GM11168 (cell line): ENCODE results near the gene TBX15.

Experiments used
- in situ Hi-C: fragments of 300-500 bp; cut with MboI; formaldehyde crosslinking; loops from one replicate; pipeline ENCODE4 v1.12.0; 2022; ENCODE audit warnings: low sequenced_read_pairs; ENCODE audit not compliant: unreplicated experiment

TBX15 gene

GRCh38 chr1:118986555-118987467, 1.3 kb downstream of the TBX15 start:
- in situ Hi-C loops = no loop called here

DNA sequence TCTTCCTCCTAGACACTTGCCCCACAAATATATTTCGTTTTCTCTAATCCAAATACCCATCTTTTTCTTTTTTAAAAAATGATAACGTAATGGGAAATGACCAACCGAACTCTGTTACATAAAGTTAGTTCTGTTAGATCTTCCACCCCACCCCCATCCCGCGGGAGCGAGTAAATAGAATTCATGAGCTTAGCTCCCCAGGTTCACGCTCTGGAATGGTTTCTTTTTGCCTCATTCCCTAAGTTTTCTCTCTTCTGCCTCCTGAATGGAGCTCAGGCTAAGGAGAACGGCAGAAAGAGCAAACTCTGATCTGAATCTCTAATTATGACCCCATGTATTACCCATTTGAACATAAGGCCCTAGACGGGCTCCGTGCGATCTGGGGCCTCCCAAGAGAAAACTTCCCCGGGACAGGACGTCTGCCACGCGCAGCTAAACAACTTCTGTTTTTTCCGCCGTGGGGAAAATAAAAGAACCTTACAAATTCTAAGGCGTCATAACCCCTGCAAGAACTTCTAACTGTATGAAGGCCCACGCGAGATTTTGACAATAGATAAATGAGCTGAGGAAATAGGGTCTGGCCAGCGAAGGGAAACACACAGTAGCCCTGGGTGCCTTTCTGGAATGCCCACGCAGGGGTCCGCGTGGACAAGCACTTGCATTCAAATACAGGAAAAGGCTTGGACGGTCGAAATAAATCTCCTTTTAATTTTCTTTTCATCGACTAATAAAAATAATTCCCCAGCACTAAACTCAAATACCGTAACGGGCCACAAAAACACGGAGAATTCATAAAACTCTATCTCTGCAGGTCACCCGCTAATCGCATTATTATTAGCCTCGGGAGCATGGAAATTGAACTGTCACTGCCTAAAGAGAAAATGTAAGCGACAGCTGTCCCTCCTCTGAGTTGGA, 2.2 kb downstream of the TBX15 start:
- in situ Hi-C loops = no loop called here

- in situ Hi-C loops = no loop called here
Observed at GRCh38 chr1:118984722-118985639, 3.2 kb downstream of the TBX15 start.

DNA sequence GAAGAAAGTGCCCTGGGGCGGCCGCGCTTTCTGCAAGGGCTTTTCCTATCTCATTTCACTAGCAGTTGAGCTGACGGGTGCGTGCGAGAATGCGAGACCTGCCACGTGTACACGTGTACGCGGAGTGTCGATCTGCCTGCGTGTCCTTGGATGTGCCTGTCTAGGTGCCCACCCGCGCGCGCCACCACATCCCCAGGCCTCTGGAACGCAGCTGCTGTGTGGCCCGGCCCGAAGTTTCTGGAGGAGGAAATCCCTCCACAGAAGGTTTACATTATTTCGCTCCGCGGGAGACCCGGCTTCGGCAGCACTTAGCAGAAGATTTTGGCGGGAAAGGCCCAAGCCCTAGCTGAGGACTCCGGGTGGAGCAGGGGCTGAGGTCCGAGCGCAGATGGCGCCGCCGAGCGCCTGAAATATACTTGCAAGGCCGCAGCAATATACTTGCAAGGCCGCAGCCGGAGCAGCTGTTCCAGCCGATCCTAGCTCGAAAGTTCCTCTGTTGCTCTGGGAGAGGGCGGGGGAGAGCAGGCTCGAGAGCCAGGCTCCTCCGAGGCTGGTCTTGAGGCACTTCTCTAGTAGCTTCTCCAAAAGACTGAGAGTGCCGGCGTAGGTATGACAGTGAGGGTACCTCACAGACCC, 3.9 kb downstream of the TBX15 start:
- in situ Hi-C loops = no loop called here

- in situ Hi-C loops = no loop called here
Observed at GRCh38 chr1:118983558-118984041, 4.5 kb downstream of the TBX15 start.

GRCh38 chr1:118982821-118983557, 5.2 kb downstream of the TBX15 start:
- in situ Hi-C loops = no loop called here

- in situ Hi-C loops = no loop called here
Observed at GRCh38 chr1:118982266-118982665, 5.9 kb downstream of the TBX15 start.

DNA sequence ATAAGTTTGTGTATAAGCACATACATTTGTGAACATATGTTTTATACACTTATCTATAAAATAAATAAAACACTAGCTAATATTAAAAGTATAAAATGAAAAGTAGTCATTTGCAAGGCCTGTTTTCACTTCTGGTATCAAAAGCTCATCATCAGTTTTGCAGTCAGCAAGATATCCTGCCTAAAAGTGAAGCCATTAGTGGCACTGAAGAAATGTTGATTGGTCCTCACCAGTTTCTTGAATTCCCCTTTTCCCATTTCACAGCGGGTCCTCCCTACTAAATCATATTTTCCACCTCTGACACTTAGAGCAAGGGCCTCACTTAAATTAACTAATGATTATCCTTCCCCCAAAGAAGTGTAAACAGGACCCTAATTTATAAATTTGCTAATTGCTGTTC, 6.7 kb downstream of the TBX15 start:
- in situ Hi-C loops = no loop called here

DNA sequence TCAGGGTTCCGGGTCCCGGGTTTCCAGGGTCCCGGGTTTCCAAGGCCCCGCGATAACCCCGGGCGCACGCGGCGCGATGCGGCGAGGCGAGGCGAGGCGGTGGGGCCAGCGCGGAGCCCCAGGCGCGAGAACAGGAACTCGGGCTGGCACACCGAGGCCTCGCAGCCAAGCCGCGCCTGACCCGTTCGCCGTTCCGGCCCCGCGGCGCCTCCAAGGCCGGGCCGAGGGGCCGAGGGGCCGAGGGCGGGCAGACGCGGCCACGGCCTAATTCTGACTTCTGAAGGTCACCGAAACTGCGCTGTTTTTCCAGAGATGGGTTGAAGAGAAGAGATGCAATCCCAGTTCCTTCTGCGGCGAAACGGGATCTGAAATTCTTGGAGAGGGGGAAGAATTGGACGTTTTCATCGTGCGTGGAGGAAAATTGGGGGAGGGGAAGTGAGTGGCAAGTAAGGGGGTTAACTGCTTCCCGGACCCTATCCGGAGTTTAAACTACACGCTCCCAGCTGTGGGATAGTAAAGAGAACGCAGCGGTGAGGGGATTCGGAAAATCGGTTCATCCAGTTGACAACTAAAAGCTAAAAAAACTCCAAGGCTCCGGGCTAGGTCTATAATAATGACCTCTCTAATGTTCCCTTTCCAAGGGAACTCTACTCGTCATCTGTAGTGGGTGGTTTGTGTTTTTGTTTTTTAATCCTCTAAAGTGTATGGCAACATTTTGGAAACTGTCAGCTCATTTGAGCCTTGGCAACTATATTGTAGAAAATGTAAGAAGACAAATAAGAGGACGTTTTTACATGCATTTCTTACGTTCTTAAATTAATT, 8.2 kb downstream of the TBX15 start:
- in situ Hi-C loops = no loop called here

DNA sequence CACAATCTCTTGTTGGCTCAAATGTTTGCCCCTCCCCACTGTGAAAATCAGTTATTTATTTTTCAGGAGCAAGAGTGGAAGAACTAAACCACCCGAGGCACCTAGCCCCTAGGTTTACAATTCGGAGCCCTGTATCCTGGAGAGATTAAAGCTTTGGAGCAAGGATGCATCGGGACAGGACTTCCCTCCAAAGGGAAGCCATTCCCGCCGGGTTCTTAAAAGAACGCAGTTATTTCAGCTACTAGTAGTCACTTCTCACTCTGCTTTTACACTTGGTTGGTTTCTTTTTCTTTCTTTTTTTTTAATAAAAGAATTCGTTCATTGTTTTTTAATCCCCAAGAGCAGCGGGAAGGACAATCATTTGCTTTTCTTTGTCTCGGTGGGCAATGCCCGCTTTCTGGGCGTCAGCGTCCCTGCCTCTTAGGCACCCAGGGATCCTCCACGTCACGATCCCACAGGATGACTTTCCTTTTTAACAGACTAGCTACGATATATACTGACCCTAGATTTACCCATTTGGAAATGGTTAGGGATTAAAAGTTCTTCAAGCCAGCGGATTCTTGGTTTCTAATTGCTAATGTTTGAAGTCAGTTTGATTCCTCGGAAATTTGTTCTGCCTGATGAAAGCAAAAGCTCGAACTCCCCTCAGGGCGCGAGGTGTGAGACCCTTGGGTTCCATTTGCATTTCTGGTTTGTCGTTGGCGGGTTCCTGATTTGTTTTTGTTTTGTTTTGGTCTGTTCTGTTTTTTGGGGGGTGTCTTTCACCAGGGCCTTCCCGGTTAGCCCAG, 9.0 kb downstream of the TBX15 start:
- in situ Hi-C loops = no loop called here

GRCh38 chr1:118977600-118977999, 10.5 kb downstream of the TBX15 start:
- in situ Hi-C loops = no loop called here

GRCh38 chr1:118974661-118975060, 13.5 kb downstream of the TBX15 start:
- in situ Hi-C loops = no loop called here

DNA sequence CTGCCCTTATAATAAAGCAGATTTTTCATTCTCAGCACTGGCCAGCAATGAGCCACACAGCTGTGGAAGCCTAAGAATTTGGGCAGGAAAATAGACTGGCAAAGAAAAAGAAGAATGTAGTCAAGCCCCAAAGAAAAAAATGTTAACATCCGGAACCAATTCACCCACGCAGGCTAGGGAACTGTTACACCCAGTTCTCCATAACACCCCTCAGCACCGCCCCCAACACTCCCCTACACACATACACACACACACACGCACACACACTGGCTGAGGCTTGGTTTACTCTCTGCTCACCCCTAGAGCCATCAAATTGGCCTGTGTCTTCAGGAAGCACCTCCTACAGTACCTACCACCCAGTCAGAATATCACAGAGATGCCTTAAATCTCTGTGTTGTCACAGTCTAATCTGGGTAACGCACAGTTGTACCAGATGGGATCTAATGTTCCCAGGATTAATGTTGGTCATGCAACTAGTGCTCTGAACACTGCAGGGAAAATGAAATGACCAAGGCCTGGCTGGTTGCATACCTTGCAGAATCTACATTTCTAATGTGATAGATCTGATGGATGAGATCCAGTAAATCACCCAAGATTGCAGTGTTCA, 14.5 kb downstream of the TBX15 start:
- in situ Hi-C loops = no loop called here

DNA sequence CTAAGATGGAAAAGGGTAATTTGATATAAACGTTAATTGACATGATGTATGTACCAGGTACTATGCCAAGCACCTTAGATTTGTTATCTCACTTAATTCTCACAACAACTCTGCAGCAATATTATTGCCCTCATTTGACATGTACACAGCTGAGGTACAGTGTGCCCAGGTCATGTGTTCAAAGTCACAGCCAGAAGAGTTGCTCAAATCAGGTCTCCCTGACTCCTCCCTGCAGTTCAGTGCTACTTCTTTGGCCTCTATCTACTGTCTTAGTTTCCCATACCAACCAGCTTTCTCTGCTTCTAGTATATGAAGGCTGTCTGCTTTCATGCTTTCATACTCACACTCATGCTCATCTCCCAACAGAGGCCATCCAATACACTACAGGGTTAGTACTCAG, 15.1 kb downstream of the TBX15 start:
- in situ Hi-C loops = no loop called here

GRCh38 chr1:118970451-118970850, 17.7 kb downstream of the TBX15 start:
- in situ Hi-C loops = no loop called here

- in situ Hi-C loops = no loop called here
Observed at GRCh38 chr1:118963456-118964430, 24.4 kb downstream of the TBX15 start.
